ENCODE measurements around the gene GRIN3A. TPM values are rescaled to one million over a fixed set of nuclear protein-coding genes. Genes with fewer than 3 reads are reported as not detected.

Gene GRIN3A
- 7.5 TPM for total RNA-seq

GRCh38 chr9:101738566-101739183 lies at the start of gene GRIN3A:
Gene GRIN3A (minus strand): TSS chr9:101738647. CDS start chr9:101737979, 668 bp downstream.

GRCh38 chr9:101594796-101595195 lies 143.7 kb downstream of the GRIN3A start, which contains the start of gene PPP3R2:
Gene PPP3R2 (minus strand): TSS chr9:101594969. CDS start chr9:101594921, 48 bp downstream.

GRCh38 chr9:101533334-101534204 lies 204.9 kb downstream of the GRIN3A start, which contains the start of gene RNF20:
Gene RNF20 (plus strand): TSS chr9:101533853. CDS start chr9:101535424, 1,571 bp downstream.

Other genes starting within 250 kb of the GRIN3A start
- gene RNF20, start 204.8 kb downstream of the GRIN3A start, total RNA-seq, result 46.0 TPM
- 0.82 TPM for gene PPP3R2, start 143.7 kb downstream of the GRIN3A start, total RNA-seq

All from camera-type eye (tissue), 1 donor.